ENCODE results near the gene CROCC2. TPM values are rescaled to one million over a fixed set of nuclear protein-coding genes. Genes with fewer than 3 reads are reported as not detected.
A peak's percentile ranks its signal among the peaks of the same experiment; 100 is the strongest.

Gene CROCC2
- total RNA-seq, 2 experiments from 2014 or later = not detected

GRCh38 chr2:240988571-240989271, 82.6 kb downstream of the CROCC2 start:
- no peaks in the 10 kb centered on the region for H3K4me1 Mint-ChIP-seq (ENCODE audit: low read depth)
- ATAC-seq = no peak
- H3K9me3 Mint-ChIP-seq = no peaks in the 10 kb centered on the region
- DNase-seq = no peak
- H3K36me3 Mint-ChIP-seq (ENCODE audit: low read depth) = no peaks in the 10 kb centered on the region
- no peak overlapping the region for H3K27ac Mint-ChIP-seq
- ChIA-PET POLR2A (no interaction called here), CTCF (interaction anchor here (1.2 to 1.4 kb wide), 2 partner anchors 12 to 25 kb away, joined by 3 read pairs; no protein-coding TSS in a partner anchor)
- no peaks in the 10 kb centered on the region for H3K27me3 Mint-ChIP-seq
- TF ChIP-seq CTCF (IDR thresholded peaks at IDR 0.05) = no peak
- intact Hi-C loops (cut with micrococcal nuclease) = no loop called here
- no peak overlapping the region for H3K4me3 Mint-ChIP-seq

GRCh38 chr2:240989451-240990265, 83.5 kb downstream of the CROCC2 start:
- ChIA-PET POLR2A (no interaction called here), CTCF (interaction anchor here (0.6 to 1.2 kb wide), 2 partner anchors 8 to 24 kb away, joined by 3 read pairs; no protein-coding TSS in a partner anchor)
- Mint-ChIP-seq H3K4me1 (ENCODE audit: low read depth) (no peaks in the 10 kb centered on the region), H3K9me3 (no peaks in the 10 kb centered on the region), H3K27me3 (no peaks in the 10 kb centered on the region), H3K36me3 (ENCODE audit: low read depth) (no peaks in the 10 kb centered on the region), H3K4me3 (no peak overlapping the region), H3K27ac (no peak overlapping the region)
- DNase-seq (no peak), ATAC-seq (peak; percentile 42)
- TF ChIP-seq CTCF (IDR thresholded peaks at IDR 0.05) = no peak
- intact Hi-C loops (cut with micrococcal nuclease) = no loop called here

- ChIA-PET CTCF (interaction anchor here (0.6 kb wide), 1 partner anchor 8 kb away, joined by 3 read pairs; no protein-coding TSS in a partner anchor), POLR2A (no interaction called here)
- no peak overlapping the region for H3K27ac Mint-ChIP-seq
- no peak for DNase-seq
- H3K36me3 Mint-ChIP-seq (ENCODE audit: low read depth) = no peaks in the 10 kb centered on the region
- TF ChIP-seq CTCF (IDR thresholded peaks at IDR 0.05) = no peak
- no peaks in the 10 kb centered on the region for H3K27me3 Mint-ChIP-seq
- H3K4me1 Mint-ChIP-seq (ENCODE audit: low read depth) = no peaks in the 10 kb centered on the region
- no peak overlapping the region for H3K4me3 Mint-ChIP-seq
- H3K9me3 Mint-ChIP-seq = no peaks in the 10 kb centered on the region
- ATAC-seq = no peak
- intact Hi-C loops (cut with micrococcal nuclease) = no loop called here
These were observed 84.1 kb downstream of the CROCC2 start for GRCh38 chr2:240990266-240990529.

GRCh38 chr2:240990726-240991377, 84.7 kb downstream of the CROCC2 start:
- intact Hi-C loops (cut with micrococcal nuclease) = no loop called here
- TF ChIP-seq CTCF (IDR thresholded peaks at IDR 0.05) = no peak
- CTCF ChIA-PET = no interaction called here

More at GRCh38 chr2:240990726-240991377, 84.7 kb downstream of the CROCC2 start:
- H3K4me3 Mint-ChIP-seq = no peak overlapping the region
- DNase-seq (no peak), ATAC-seq (no peak)
- no peaks in the 10 kb centered on the region for H3K27me3 Mint-ChIP-seq
- H3K27ac Mint-ChIP-seq = no peak overlapping the region
- POLR2A ChIA-PET = no interaction called here
- H3K4me1 Mint-ChIP-seq (ENCODE audit: low read depth) = no peaks in the 10 kb centered on the region
- H3K36me3 Mint-ChIP-seq (ENCODE audit: low read depth) = no peaks in the 10 kb centered on the region
- H3K9me3 Mint-ChIP-seq = no peaks in the 10 kb centered on the region
